SJSA1 (cell line): Measurements from ENCODE around the gene FEV. TPM values are rescaled to one million over a fixed set of nuclear protein-coding genes. Genes with fewer than 3 reads are reported as not detected.
"Not testable (repeated sequence)": the region's sequence is repeated elsewhere in the genome, so short reads cannot be mapped to it uniquely, and the experiment has no call there.

Source experiments
- DNase-seq, 2 experiments: peaks; one replicate each; pipeline ENCODE4 v3.0.0-alpha.2; 2015 to 2020; ENCODE audit warnings: low spot score in 2 of 2, low read depth in 1 of 2
- H3K27ac ChIP-seq: fragments of 250-450 bp; sonication (Bioruptor Pico); 2 replicates; pipeline ENCODE4 v1.5.1; 2020; ENCODE audit warnings: mild to moderate bottlenecking, moderate library complexity
- H3K27me3 ChIP-seq: fragments of 250-450 bp; sonication (Bioruptor Pico); replicated peaks from 2 replicates; pipeline ENCODE4 v1.5.1; 2020; ENCODE audit warnings: mild to moderate bottlenecking, moderate library complexity
- H3K36me3 ChIP-seq: fragments of 250-450 bp; sonication (Bioruptor Pico); 2 replicates; pipeline ENCODE4 v1.5.1; 2020; ENCODE audit warnings: mild to moderate bottlenecking
- H3K4me1 ChIP-seq: fragments of 250-450 bp; sonication (Bioruptor Pico); replicated peaks from 2 replicates; pipeline ENCODE4 v1.6.1; 2021; ENCODE audit warnings: mild to moderate bottlenecking
- H3K4me3 ChIP-seq: fragments of 250-450 bp; sonication (Bioruptor Pico); 2 replicates; pipeline ENCODE4 v1.5.1; 2020; ENCODE audit warnings: mild to moderate bottlenecking
- H3K9me3 ChIP-seq: fragments of 250-450 bp; sonication (Bioruptor Pico); replicated peaks from 2 replicates; pipeline ENCODE4 v1.5.1; 2020; ENCODE audit warnings: mild to moderate bottlenecking
- total RNA-seq: library from RNA; depleted of rRNA; stranded (reverse); fragments of >200 nt; shearing (Covaris generic); gene quantifications from 2 replicates; pipeline ENCODE4 v1.2.3, GENCODE V29; 2014; rRNA removed

FEV gene
- total RNA-seq, 1 experiment from 2014 or later, result not detected

GRCh38 chr2:218944759-218945404, 40.1 kb downstream of the FEV start:
- Histone ChIP-seq H3K9me3 (no peaks in the 10 kb centered on the region), H3K27me3 (peaks cover 23% of the 10 kb centered on the region), H3K4me3 (no peak overlapping the region)

GRCh38 chr2:218931751-218932150, 53.2 kb downstream of the FEV start:
- H3K9me3 ChIP-seq, H3K4me1 ChIP-seq, H3K36me3 ChIP-seq, DNase-seq, H3K27ac ChIP-seq, H3K4me3 ChIP-seq: not testable (repeated sequence)
- peaks cover 18% of the 10 kb centered on the region for H3K27me3 ChIP-seq

More at GRCh38 chr2:218944759-218945404, 40.1 kb downstream of the FEV start:
- no peaks in the 10 kb centered on the region for H3K36me3 ChIP-seq
- H3K4me1 ChIP-seq, result no peaks in the 10 kb centered on the region
- DNase-seq, result no peak
- H3K27ac ChIP-seq, result no peak overlapping the region

Other genes with a start within 250 kb of the FEV start
- gene CYP27A1, start 203.0 kb downstream of the FEV start, total RNA-seq, result 4.1 and 5.5 TPM in 2 replicates
- gene PRKAG3, start 153.4 kb downstream of the FEV start, total RNA-seq, result not detected in 2 replicates
- not detected in 2 replicates for gene WNT6, start 125.4 kb downstream of the FEV start, total RNA-seq
- gene WNT10A, start 104.3 kb downstream of the FEV start, total RNA-seq, result not detected in 2 replicates
- not detected in 2 replicates for gene CDK5R2, start 25.5 kb downstream of the FEV start, total RNA-seq
- not detected in 2 replicates for gene CRYBA2, start 8.2 kb upstream of the FEV start, total RNA-seq
- not detected in 2 replicates for gene CFAP65, start 56.3 kb upstream of the FEV start, total RNA-seq
- gene IHH, start 75.7 kb upstream of the FEV start, total RNA-seq, result 0.05 TPM in 1 of 2 replicates, not detected in the other
- 13.0 and 15.4 TPM in 2 replicates for gene NHEJ1, start 175.6 kb upstream of the FEV start, total RNA-seq
- gene SLC23A3, start 184.8 kb upstream of the FEV start, total RNA-seq, result 0.13 TPM in 1 of 2 replicates, not detected in the other
- gene CNPPD1, start 191.7 kb upstream of the FEV start, total RNA-seq, result 26.1 and 33.8 TPM in 2 replicates
- 37.6 and 45.8 TPM in 2 replicates for gene RETREG2, start 193.1 kb upstream of the FEV start, total RNA-seq
- gene ZFAND2B, start 221.6 kb upstream of the FEV start, total RNA-seq, result 42.7 and 50.1 TPM in 2 replicates
- 19.1 and 22.2 TPM in 2 replicates for gene ABCB6, start 233.8 kb upstream of the FEV start, total RNA-seq
- gene ATG9A, start 244.5 kb upstream of the FEV start, total RNA-seq, result 29.8 and 45.8 TPM in 2 replicates
- 13.9 and 15.2 TPM in 2 replicates for gene ANKZF1, start 244.6 kb upstream of the FEV start, total RNA-seq